Mucosa of descending colon (tissue), 3 donors: ENCODE data around the gene DENND1A. TPM values are rescaled to one million over a fixed set of nuclear protein-coding genes. Genes with fewer than 3 reads are reported as not detected.

Experiments
- ATAC-seq: fragments of 200-7000 bp; cut with Tn5 transposase; one replicate; pipeline ENCODE4 v1.9.1; 2020; ENCODE audit warnings: mild to moderate bottlenecking, moderate library complexity
- DNase-seq, 3 donors: peaks; one replicate each; pipeline ENCODE4 v3.0.0-alpha.2; 2020
- H3K36me3 ChIP-seq: fragments of 200-600 bp; one replicate; pipeline ENCODE4 v1.8.0; 2021; ENCODE audit warnings: low read depth, mild to moderate bottlenecking
- H3K4me1 ChIP-seq: fragments of 200-600 bp; one replicate; pipeline ENCODE4 v1.8.0; 2021; ENCODE audit warnings: low read depth, mild to moderate bottlenecking
- H3K4me3 ChIP-seq: fragments of 200-600 bp; one replicate; pipeline ENCODE4 v1.8.0; 2021; ENCODE audit warnings: mild to moderate bottlenecking
- H3K9me3 ChIP-seq: fragments of 200-600 bp; one replicate; pipeline ENCODE4 v1.8.0; 2021; ENCODE audit warnings: mild to moderate bottlenecking
- intact Hi-C, 2 donors: fragments of 100-400 bp; cut with DNase I in 1 of 2; cut with micrococcal nuclease in 1 of 2; formaldehyde crosslinking; loops; one replicate each; pipeline versions ENCODE4 v1.11.0 to v1.11.1; 2022; cut with DNase I, micrococcal nuclease
- total RNA-seq, 3 donors: library from RNA; stranded (reverse); fragmentation: NEBNext Ultra II Directional in 2 of 3; extraction: Animal tissue kit (Norgen Biotek cat#: 25700) in 2 of 3; gene quantifications; one replicate each; pipeline versions ENCODE4 v1.2.1 to v1.2.4, GENCODE V29; 2021 to 2023
- TF ChIP-seq, protein P1 (sequence below): fragments of 200-600 bp; IDR thresholded peaks from one replicate; pipeline ENCODE4 v1.8.0; 2022; ENCODE audit warnings: antibody characterized with exemption, mild to moderate bottlenecking
- donor health status: DM: no; HTN: no; CAD: no; lungs with moderate emphysema.
- donor health status: DM: no; HTN: no; CAD: no.
- donor health status: DM: no; HTN: yes; CAD: no.

Gene DENND1A
- total RNA-seq, 3 donors from 2014 or later: 32.8 to 50.0 (median 35.1) TPM

- DNase-seq (no peak), ATAC-seq (no peak)
- Histone ChIP-seq H3K4me3 (no peak overlapping the region), H3K36me3 (no peaks in the 10 kb centered on the region), H3K4me1 (peaks cover 42% of the 10 kb centered on the region), H3K9me3 (no peaks in the 10 kb centered on the region)
- TF ChIP-seq, protein P1, sequence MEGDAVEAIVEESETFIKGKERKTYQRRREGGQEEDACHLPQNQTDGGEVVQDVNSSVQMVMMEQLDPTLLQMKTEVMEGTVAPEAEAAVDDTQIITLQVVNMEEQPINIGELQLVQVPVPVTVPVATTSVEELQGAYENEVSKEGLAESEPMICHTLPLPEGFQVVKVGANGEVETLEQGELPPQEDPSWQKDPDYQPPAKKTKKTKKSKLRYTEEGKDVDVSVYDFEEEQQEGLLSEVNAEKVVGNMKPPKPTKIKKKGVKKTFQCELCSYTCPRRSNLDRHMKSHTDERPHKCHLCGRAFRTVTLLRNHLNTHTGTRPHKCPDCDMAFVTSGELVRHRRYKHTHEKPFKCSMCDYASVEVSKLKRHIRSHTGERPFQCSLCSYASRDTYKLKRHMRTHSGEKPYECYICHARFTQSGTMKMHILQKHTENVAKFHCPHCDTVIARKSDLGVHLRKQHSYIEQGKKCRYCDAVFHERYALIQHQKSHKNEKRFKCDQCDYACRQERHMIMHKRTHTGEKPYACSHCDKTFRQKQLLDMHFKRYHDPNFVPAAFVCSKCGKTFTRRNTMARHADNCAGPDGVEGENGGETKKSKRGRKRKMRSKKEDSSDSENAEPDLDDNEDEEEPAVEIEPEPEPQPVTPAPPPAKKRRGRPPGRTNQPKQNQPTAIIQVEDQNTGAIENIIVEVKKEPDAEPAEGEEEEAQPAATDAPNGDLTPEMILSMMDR: no peak
- intact Hi-C loops: no loop called here
Measured at GRCh38 chr9:123682746-123683145, 247.2 kb downstream of the DENND1A start.

DNA sequence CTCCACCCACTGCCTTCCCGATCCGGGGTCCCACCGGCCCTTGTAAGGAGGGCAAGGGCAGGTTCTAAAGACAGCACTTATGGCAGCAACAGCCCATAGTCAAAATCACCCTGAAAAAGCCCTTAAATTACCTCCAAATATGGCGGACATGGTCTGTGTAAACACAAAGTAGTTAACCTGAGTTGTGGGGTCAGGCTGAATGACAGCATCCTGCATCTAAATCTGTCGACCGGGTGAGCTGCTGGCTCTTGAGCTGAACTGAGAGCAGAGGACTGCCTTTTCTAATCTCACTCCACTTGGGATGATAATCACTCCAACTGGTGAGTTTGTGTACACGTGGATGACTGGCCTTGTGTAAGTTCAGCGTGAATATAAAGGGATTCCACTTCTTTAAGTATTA is 249.6 kb downstream of the DENND1A start:
- no peaks in the 10 kb centered on the region for H3K9me3 ChIP-seq
- peaks cover 19% of the 10 kb centered on the region for H3K4me1 ChIP-seq
- DNase-seq (no peak), ATAC-seq (no peak)
- TF ChIP-seq, protein P1: no peak
- H3K4me3 ChIP-seq: no peak overlapping the region
- no peaks in the 10 kb centered on the region for H3K36me3 ChIP-seq
- intact Hi-C loops: no loop called here

- H3K36me3 ChIP-seq: no peaks in the 10 kb centered on the region
- TF ChIP-seq, protein P1: no peak
- no peak overlapping the region for H3K4me3 ChIP-seq
- intact Hi-C loops: no loop called here
- ATAC-seq (peak; percentile 67), DNase-seq (peak; percentile 39 to 57 (median 52))
- H3K9me3 ChIP-seq: no peaks in the 10 kb centered on the region
- peaks cover 15% of the 10 kb centered on the region for H3K4me1 ChIP-seq
Measured at GRCh38 chr9:123679330-123679987, 250.5 kb downstream of the DENND1A start.

DNA sequence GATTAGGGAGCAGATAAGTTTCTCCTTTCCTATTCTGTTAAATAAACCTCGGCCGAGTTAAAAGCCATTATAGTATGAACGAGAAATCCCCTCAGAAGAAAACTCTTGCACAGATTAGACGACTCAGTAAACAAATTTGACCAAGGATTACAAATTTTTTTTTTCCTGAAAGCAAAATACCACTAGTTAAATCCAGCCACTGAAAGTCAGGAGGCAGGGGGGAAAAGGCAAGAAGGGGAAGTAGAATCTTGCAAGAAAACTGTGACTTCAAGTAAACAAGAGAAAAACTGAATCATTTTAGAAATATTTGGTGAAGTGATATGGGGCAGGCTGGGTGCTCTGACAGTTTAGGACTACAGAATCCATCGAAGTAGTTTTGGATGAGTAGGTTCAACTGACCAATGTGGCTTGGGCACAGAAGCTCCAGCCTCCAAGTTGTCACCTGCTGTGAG is 251.0 kb downstream of the DENND1A start:
- DNase-seq (no peak), ATAC-seq (no peak)
- intact Hi-C loops: no loop called here

DNA sequence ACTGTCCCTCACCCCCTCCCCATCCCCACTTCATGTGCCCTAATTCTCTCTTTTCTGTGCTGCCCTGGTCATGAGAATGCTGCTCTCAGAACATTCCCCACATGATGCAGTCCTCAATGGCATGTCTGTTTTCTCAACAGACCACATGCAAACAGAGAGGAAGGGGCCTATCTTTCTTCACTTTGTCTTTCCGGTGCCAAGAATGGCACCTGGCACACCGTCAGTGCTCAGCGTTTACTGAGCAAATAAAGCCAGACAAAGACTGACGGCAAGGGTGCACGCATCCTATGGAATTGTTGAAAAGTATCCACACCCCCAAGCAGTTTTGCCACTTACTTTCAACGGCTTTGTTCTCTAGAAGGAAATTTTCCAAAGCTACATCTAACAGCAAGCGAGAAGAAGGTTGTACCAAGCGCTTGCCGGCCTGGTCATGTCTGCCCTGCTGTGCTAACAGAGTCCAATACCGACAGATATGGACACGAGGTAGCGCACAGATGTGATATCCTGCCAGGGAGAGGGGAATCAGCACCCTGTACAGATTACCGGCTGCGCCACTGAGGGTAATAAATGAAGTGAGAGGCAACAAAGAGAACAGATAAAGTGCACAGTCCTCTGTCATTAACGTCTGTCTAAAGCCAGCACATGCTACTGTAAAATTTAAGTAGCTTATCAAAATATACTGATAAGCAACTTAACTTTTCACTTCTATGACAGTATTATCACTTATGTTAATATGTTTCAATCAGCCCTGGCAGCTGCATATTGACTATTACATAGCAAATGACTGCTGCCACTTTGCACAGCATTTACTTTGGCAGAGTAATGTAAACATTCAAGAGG is 251.7 kb downstream of the DENND1A start:
- H3K9me3 ChIP-seq: no peaks in the 10 kb centered on the region
- intact Hi-C loops: no loop called here
- H3K36me3 ChIP-seq: no peaks in the 10 kb centered on the region
- H3K4me1 ChIP-seq: peaks cover 15% of the 10 kb centered on the region
- ATAC-seq: peak; percentile 75
- TF ChIP-seq, protein P1: no peak
- DNase-seq: peak in 2 of 3 donors; percentile 34 to 56
- no peak overlapping the region for H3K4me3 ChIP-seq

More for the DNA sequence above, 251.0 kb downstream of the DENND1A start:
- TF ChIP-seq, protein P1: no peak
- no peaks in the 10 kb centered on the region for H3K36me3 ChIP-seq
- H3K4me3 ChIP-seq: no peak overlapping the region
- H3K4me1 ChIP-seq: peaks cover 15% of the 10 kb centered on the region
- no peaks in the 10 kb centered on the region for H3K9me3 ChIP-seq
